Fibroblast of villous mesenchyme (primary cell): ENCODE measurements around the gene GP1BB. TPM values are rescaled to one million over a fixed set of nuclear protein-coding genes. Genes with fewer than 3 reads are reported as not detected.

Source experiments
- DNase-seq: peaks from one replicate; pipeline ENCODE4 v3.0.0-alpha.2; 2010; ENCODE audit warnings: low read depth
- H3K4me3 ChIP-seq: 2 replicates; pipeline ENCODE4 v1.5.1; 2011; ENCODE audit warnings: low read depth, mild to moderate bottlenecking, low read length
- CTCF ChIP-seq: IDR thresholded peaks from 2 replicates; pipeline ENCODE4 v1.5.1; 2012; ENCODE audit warnings: low read depth, mild to moderate bottlenecking, low read length; ENCODE audit not compliant: insufficient read depth
- total RNA-seq: library from RNA; depleted of rRNA; stranded (reverse); fragments of >200 nt; gene quantifications from 2 replicates; pipeline ENCODE4 v1.2.3, GENCODE V29; 2012

Gene GP1BB
- total RNA-seq, 1 donor: 0.86 TPM

DNA sequence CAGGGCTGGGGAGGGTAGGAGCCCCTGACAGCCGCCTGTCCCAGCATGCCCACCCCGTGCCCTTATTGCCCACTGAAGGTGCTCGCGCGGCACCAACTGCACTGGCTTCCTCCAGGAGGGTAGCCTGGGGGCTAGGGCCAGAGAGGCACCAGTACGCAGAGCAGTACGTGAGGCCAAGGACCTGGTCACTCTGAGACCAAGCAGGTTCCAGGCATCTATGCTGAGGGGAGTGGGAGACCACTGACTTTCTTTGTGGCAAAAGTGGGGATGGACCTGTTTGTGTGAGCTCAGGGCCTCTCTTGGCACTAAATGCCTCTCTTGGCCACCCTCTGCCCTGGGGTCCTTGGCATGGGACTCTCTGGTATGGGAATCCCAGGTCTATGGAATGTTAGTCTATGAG lies 10.8 kb downstream of the GP1BB start:
- no peak for DNase-seq
- H3K4me3 ChIP-seq: no peak overlapping the region
- no peak for TF ChIP-seq CTCF

DNA sequence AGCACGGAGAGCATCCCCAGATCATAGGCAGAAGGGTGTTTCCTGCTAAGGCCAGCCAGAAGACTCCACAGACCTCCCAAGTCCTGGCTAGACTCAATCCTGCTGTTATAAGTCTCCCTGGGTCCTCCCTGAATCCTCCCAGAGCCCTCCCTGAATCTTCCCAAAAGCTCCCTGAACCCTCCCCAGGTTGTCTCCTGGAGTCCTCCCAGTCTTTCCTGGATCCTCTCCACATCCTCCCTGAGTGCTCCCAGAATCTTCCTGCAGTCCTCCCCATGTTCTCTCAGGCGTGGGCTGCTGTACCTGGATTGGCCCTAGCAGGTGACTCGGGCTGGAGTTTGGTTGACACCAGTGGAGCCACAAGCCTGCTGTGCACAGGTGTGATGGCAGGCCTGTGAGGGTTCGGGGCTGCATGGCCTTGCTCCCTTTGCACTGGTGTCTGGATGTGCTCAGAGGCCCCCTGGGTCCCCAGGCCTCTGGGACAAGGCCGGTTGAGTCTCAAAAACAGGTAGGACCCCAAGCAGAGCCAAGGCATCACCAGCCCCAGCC lies 11.6 kb downstream of the GP1BB start:
- DNase-seq: no peak
- H3K4me3 ChIP-seq: no peak overlapping the region
- no peak for TF ChIP-seq CTCF

GRCh38 chr22:19735665-19736510 lies 12.5 kb downstream of the GP1BB start:
- TF ChIP-seq CTCF: no peak
- no peak overlapping the region for H3K4me3 ChIP-seq
- no peak for DNase-seq

DNA sequence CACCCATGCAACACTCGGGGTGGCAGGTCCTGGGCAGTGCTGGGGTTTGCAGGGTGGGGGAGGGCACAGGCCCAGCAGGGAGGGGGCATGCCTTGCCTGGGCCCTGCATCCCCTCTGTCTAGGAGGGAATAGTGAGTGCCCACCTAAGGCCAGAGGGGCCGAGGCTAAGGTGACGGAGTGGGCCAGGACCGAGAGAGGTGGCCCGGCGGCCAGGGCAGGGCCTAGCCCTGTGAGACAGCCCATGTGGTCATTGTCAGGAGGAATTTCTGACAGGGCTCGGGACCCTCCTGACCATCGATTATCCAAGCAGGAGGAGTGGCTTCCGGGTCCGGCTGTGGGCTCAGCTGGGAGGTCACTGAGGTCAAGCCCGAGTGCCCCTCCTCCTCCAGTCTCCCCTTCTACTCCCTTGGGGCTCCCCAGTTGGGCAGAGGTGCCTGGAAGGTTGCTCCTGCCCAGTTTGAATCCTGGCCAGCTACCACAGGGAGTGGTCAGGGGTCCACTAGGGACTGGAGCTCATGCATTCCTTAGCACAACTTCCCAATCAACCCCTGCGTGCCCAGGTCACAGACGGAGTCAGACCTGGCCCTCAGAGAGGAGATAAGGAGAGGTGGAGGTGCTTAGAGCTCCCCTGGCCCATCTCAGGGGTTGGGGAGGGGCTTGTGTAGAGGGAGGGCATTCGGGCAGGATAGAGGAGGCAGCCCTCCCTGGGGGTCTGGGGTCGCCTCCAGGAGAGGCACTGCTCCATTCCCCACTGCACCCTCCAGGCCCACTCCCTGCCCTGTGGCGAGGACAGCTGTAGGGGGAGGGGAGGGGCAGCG lies 14.7 kb downstream of the GP1BB start:
- H3K4me3 ChIP-seq: no peak overlapping the region
- no peak for TF ChIP-seq CTCF
- no peak for DNase-seq

DNA sequence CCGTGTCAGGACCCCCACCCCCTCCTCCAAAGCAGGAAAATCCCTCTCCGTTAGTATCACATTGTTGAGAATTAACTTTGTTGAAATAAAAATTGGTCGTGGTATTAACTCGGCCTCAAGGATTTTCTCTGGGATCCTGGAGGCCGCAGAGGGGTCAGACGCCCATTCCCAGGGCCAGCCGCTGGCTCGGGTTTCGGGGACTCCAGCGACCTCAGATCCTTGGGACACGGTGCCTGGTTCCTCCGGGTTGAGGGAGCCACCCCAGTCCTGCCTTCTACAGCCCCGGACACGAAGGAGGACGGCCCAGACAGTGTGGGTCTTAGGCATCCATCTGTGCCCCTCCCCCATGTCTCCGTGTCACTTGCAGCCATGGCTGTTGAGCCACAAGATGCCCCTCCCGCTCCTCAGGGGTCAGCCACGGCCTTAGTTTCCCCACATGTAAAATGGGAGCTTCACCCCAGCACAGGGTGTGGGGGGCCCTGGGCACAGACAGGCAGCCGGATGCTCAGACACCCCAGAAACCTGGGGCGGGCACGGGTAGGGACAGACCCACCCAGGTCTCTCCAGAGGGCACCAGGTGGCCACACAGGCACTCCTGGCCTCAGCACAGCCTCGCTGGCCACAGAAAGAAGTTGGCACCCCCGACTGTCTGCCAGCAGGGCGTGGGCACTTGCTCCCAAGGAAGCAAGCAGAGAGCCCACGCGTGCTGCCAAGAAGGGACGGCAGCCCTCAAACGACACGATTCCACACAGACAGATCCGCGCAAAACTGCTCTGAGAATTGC lies 15.5 kb downstream of the GP1BB start:
- no peak overlapping the region for H3K4me3 ChIP-seq
- DNase-seq: no peak
- no peak for TF ChIP-seq CTCF

DNA sequence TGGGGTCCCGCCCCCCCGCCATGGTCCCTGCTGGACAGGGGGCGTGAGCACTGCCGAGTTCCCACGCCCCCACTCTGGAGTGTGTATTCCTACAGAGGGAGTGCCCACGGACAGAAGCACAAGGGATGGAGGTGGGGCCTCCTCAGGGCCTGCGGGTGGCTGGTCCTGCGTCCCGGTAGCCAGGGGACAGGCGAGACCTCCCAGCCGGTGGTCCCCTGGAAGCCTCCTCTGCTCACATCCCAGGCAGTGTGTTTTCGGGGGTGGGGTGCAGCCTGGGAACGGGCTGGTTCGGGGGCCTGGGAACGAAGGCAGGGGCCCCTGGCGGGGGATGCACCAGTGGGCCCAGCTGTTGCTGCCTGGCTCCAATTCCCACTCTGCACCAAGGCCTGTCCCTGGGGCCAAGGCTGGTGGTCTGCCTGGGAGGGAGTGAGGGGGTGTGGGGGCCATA lies 16.1 kb downstream of the GP1BB start:
- no peak overlapping the region for H3K4me3 ChIP-seq
- TF ChIP-seq CTCF: no peak
- DNase-seq: no peak
